GM04504 (cell line): Measurements from ENCODE around the gene PIK3R4.
A peak's percentile ranks its signal among the peaks of the same experiment; 100 is the strongest.

Source experiments
- DNase-seq: peaks from one replicate; pipeline ENCODE4 v3.0.0-alpha.2; 2012; ENCODE audit warnings: low read depth

Gene PIK3R4

GRCh38 chr3:130688697-130689470, 57.7 kb downstream of the PIK3R4 start:
- peak; percentile 11 for DNase-seq

- DNase-seq, result no peak
Observed at GRCh38 chr3:130688015-130688688, 58.5 kb downstream of the PIK3R4 start.

GRCh38 chr3:130687327-130687726, 59.3 kb downstream of the PIK3R4 start:
- DNase-seq, result peak; percentile 14

- DNase-seq, result no peak
Observed at GRCh38 chr3:130686833-130687232, 59.8 kb downstream of the PIK3R4 start.

- no peak for DNase-seq
Observed at GRCh38 chr3:130682131-130682530, 64.5 kb downstream of the PIK3R4 start.

GRCh38 chr3:130679218-130679617, 67.4 kb downstream of the PIK3R4 start:
- DNase-seq, result no peak

GRCh38 chr3:130677343-130677742, 69.3 kb downstream of the PIK3R4 start:
- no peak for DNase-seq

GRCh38 chr3:130671545-130672312, 74.9 kb downstream of the PIK3R4 start:
- DNase-seq, result no peak

- DNase-seq, result no peak
Observed at GRCh38 chr3:130669740-130670139, 76.9 kb downstream of the PIK3R4 start.

GRCh38 chr3:130663092-130663491, 83.5 kb downstream of the PIK3R4 start:
- no peak for DNase-seq

- peak; percentile 58 for DNase-seq
Observed at GRCh38 chr3:130662501-130662996, 84.1 kb downstream of the PIK3R4 start.

- DNase-seq, result no peak
Observed at GRCh38 chr3:130661140-130661891, 85.3 kb downstream of the PIK3R4 start.

- no peak for DNase-seq
Observed at GRCh38 chr3:130659911-130660310, 86.7 kb downstream of the PIK3R4 start.

GRCh38 chr3:130658678-130659077, 88.0 kb downstream of the PIK3R4 start:
- peak; percentile 48 for DNase-seq

- DNase-seq, result no peak
Observed at GRCh38 chr3:130656627-130657026, 90.0 kb downstream of the PIK3R4 start.

- DNase-seq, result no peak
Observed at GRCh38 chr3:130654921-130655320, 91.7 kb downstream of the PIK3R4 start.

GRCh38 chr3:130654091-130654490, 92.5 kb downstream of the PIK3R4 start:
- no peak for DNase-seq

GRCh38 chr3:130649061-130649654, 97.5 kb downstream of the PIK3R4 start:
- no peak for DNase-seq

- DNase-seq, result no peak
Observed at GRCh38 chr3:130648293-130648692, 98.3 kb downstream of the PIK3R4 start.

- DNase-seq, result no peak
Observed at GRCh38 chr3:130645261-130645660, 101.4 kb downstream of the PIK3R4 start.

GRCh38 chr3:130644628-130645253, 101.9 kb downstream of the PIK3R4 start:
- DNase-seq, result no peak
